SK-N-SH treated with all-trans-retinoic acid at 6 μM for 48 hours (cell line): ENCODE results near the gene CLEC2B.

Source experiments
- ARNTL ChIP-seq: fragments of 450-650 bp; formaldehyde crosslinking; IDR thresholded peaks from 2 replicates; pipeline ENCODE4 v1.5.0; 2020; ENCODE audit warnings: low read depth, mild to moderate bottlenecking, moderate library complexity, borderline replicate concordance
- BACH2 ChIP-seq: fragments of 250-450 bp; sonication (Bioruptor Pico); IDR thresholded peaks from 2 replicates; pipeline ENCODE4 v1.9.0; 2021; ENCODE audit warnings: mild to moderate bottlenecking, borderline replicate concordance
- CSRNP3 ChIP-seq: fragments of 250-450 bp; sonication (Bioruptor Pico); IDR thresholded peaks from 2 replicates; pipeline ENCODE4 v1.5.1; 2021; ENCODE audit warnings: mild to moderate bottlenecking, moderate library complexity
- OSR1 ChIP-seq: fragments of 250-450 bp; sonication (Bioruptor Pico); IDR thresholded peaks from 2 replicates; pipeline ENCODE4 v1.8.0; 2022; ENCODE audit warnings: moderate library complexity, mild to moderate bottlenecking, inconsistent platforms
- ZFP3 ChIP-seq: fragments of 250-450 bp; sonication (Bioruptor Pico); IDR thresholded peaks from 2 replicates; pipeline ENCODE4 v1.5.0; 2020; ENCODE audit warnings: mild to moderate bottlenecking, moderate library complexity
- ZFP30 ChIP-seq: fragments of 450-650 bp; formaldehyde crosslinking; IDR thresholded peaks from 2 replicates; pipeline ENCODE4 v1.5.0; 2022; ENCODE audit warnings: mild to moderate bottlenecking, moderate library complexity
- ZNF565 ChIP-seq: fragments of 450-650 bp; formaldehyde crosslinking; conservative IDR thresholded peaks from 2 replicates; pipeline ENCODE4 v1.5.0; 2020; ENCODE audit warnings: low read depth, mild to moderate bottlenecking, moderate library complexity
- TF ChIP-seq, protein P1 (sequence below): fragments of 250-450 bp; sonication (Bioruptor Pico); IDR thresholded peaks from 2 replicates; pipeline ENCODE4 v1.5.1; 2020; ENCODE audit warnings: low read depth, mild to moderate bottlenecking, moderate library complexity
- TF ChIP-seq, protein P2 (sequence below): fragments of 250-450 bp; sonication (Bioruptor Pico); IDR thresholded peaks from 2 replicates; pipeline ENCODE4 v1.8.0; 2020; ENCODE audit warnings: mild to moderate bottlenecking, moderate library complexity, borderline replicate concordance

DNA sequence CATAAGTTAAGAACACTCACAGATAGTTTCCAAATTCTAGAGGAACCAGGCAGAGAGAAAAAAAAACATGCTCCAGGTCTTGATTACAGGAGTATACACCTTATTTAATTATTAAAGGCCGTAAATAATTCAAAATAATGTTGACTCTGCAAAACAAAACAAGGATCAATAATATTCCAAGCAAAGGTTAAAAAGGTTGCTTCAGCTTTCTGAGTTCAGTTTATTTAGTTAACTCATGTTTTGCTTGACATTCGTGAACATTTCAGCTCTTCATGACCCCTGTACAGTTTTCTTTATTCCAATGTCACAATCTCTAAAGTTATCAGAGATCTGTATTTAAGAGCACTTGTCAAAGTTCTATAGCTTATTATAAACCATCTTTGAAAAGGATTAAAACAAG is 31.8 kb upstream of the CLEC2B start:
- TF ChIP-seq, protein P1, sequence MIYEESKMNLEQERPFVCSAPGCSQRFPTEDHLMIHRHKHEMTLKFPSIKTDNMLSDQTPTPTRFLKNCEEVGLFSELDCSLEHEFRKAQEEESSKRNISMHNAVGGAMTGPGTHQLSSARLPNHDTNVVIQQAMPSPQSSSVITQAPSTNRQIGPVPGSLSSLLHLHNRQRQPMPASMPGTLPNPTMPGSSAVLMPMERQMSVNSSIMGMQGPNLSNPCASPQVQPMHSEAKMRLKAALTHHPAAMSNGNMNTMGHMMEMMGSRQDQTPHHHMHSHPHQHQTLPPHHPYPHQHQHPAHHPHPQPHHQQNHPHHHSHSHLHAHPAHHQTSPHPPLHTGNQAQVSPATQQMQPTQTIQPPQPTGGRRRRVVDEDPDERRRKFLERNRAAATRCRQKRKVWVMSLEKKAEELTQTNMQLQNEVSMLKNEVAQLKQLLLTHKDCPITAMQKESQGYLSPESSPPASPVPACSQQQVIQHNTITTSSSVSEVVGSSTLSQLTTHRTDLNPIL (CRISPR knock-in tag), result no peak
- TF ChIP-seq, protein P2, sequence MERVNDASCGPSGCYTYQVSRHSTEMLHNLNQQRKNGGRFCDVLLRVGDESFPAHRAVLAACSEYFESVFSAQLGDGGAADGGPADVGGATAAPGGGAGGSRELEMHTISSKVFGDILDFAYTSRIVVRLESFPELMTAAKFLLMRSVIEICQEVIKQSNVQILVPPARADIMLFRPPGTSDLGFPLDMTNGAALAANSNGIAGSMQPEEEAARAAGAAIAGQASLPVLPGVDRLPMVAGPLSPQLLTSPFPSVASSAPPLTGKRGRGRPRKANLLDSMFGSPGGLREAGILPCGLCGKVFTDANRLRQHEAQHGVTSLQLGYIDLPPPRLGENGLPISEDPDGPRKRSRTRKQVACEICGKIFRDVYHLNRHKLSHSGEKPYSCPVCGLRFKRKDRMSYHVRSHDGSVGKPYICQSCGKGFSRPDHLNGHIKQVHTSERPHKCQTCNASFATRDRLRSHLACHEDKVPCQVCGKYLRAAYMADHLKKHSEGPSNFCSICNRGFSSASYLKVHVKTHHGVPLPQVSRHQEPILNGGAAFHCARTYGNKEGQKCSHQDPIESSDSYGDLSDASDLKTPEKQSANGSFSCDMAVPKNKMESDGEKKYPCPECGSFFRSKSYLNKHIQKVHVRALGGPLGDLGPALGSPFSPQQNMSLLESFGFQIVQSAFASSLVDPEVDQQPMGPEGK (CRISPR knock-in tag), result no peak
- TF ChIP-seq CSRNP3 (CRISPR knock-in tag), result no peak
- no peak for TF ChIP-seq BACH2 (CRISPR knock-in tag)
- no peak for TF ChIP-seq ZNF565 (CRISPR knock-in tag)
- no peak for TF ChIP-seq ZFP3 (CRISPR knock-in tag)
- TF ChIP-seq OSR1 (CRISPR knock-in tag), result no peak
- TF ChIP-seq ZFP30 (CRISPR knock-in tag), result no peak
- TF ChIP-seq ARNTL (CRISPR knock-in tag), result no peak
